GM12878 (cell line): Measurements from ENCODE around the gene SF3B5. TPM values are rescaled to one million over a fixed set of nuclear protein-coding genes. Genes with fewer than 3 reads are reported as not detected.

Source experiments
- ATAC-seq: fragments of 200-7000 bp; cut with Tn5 transposase; 3 replicates; pipeline ENCODE4 v1.9.1; 2020; ENCODE audit warnings: mild to moderate bottlenecking, moderate library complexity
- BruUV-seq: library from RNA; stranded (reverse); fragments of 400-500 nt; replicated peaks from 2 replicates; lab custom pipeline; 2021; lab: Mats Ljungman, UMichigan
- CTCF ChIA-PET: fragments of 300-600 bp; sonication (Branson Sonifier 250); formaldehyde crosslinking; extraction: SDS; loops from one replicate; lab custom pipeline; 2021; ENCODE audit warnings: inconsistent platforms; lab: Yijun Ruan, JAX
- POLR2A ChIA-PET: fragments of 350-600 bp; formaldehyde crosslinking; extraction: SDS; loops from one replicate; lab custom pipeline; 2021; ENCODE audit warnings: inconsistent platforms; lab: Charles Lee
- RAD21 ChIA-PET: fragments of 300-600 bp; sonication (Branson Sonifier 250); formaldehyde crosslinking; loops from one replicate; lab custom pipeline; 2023; ENCODE audit warnings: antibody characterized with exemption; ENCODE audit not compliant: unreplicated experiment; lab: Charles Lee
- SMC1A ChIA-PET: fragments of 300-600 bp; sonication (Branson Sonifier 250); formaldehyde crosslinking; loops from one replicate; lab custom pipeline; 2023; ENCODE audit not compliant: unreplicated experiment, uncharacterized antibody; lab: Charles Lee
- DNase-seq: peaks from one replicate; pipeline ENCODE4 v3.0.0-alpha.2; 2011; ENCODE audit warnings: low read depth, low spot score
- FAIRE-seq: peaks from 3 replicates; lab custom pipeline; 2011; peaks lifted over from hg19 to GRCh38; lab: Jason Lieb, UNC
- H2AFZ ChIP-seq: 2 replicates; pipeline ENCODE4 v1.6.0; 2011; ENCODE audit warnings: low read depth, low read length, control low read depth; ENCODE audit not compliant: control insufficient read depth
- H3K27ac ChIP-seq: 2 replicates; pipeline ENCODE4 v1.5.1; 2011; ENCODE audit warnings: control low read depth; ENCODE audit not compliant: control insufficient read depth, insufficient read depth
- H3K27me3 ChIP-seq, 2 experiments: replicated peaks in 1 of 2; 2 replicates each; pipeline versions ENCODE4 v1.6.0 to v1.6.1; 2011; ENCODE audit warnings: low read length in 1 of 2; ENCODE audit not compliant: control insufficient read depth in 2 of 2, insufficient read depth in 2 of 2
- H3K36me3 ChIP-seq, 2 experiments: 2 replicates each; pipeline ENCODE4 v1.5.1; 2011; ENCODE audit warnings: low read length in 1 of 2; ENCODE audit not compliant: control insufficient read depth in 2 of 2, insufficient read depth in 2 of 2
- H3K4me1 ChIP-seq: 2 replicates; pipeline ENCODE4 v1.6.1; 2011; ENCODE audit warnings: mild to moderate bottlenecking, low read length, moderate library complexity, mixed read lengths; ENCODE audit not compliant: control insufficient read depth, insufficient read depth
- H3K4me2 ChIP-seq: 2 replicates; pipeline ENCODE4 v1.6.0; 2011; ENCODE audit warnings: control low read depth; ENCODE audit not compliant: control insufficient read depth, insufficient read depth
- H3K4me3 ChIP-seq: fragments of 200-600 bp; sonication (generic); 2 replicates; pipeline ENCODE4 v1.5.1; 2016
- H3K79me2 ChIP-seq: 2 replicates; pipeline ENCODE4 v1.6.0; 2011; ENCODE audit warnings: low read length; ENCODE audit not compliant: control insufficient read depth, insufficient read depth
- H3K9ac ChIP-seq: 2 replicates; pipeline ENCODE4 v1.8.0; 2011; ENCODE audit warnings: low read length, control low read depth, mixed read lengths; ENCODE audit not compliant: control insufficient read depth, insufficient read depth
- H3K9me3 ChIP-seq: replicated peaks from 3 replicates; pipeline ENCODE4 v1.5.1; 2011; ENCODE audit warnings: mild to moderate bottlenecking, low read length; ENCODE audit not compliant: control insufficient read depth, insufficient read depth
- H4K20me1 ChIP-seq: 2 replicates; pipeline ENCODE4 v1.6.0; 2011; ENCODE audit not compliant: control insufficient read depth, insufficient read depth
- BCL11A ChIP-seq: IDR thresholded peaks from 2 replicates; pipeline ENCODE4 v1.6.1; 2011; ENCODE audit warnings: low read depth, low read length
- BHLHE40 ChIP-seq, 2 experiments: fragments of 450-650 bp in 1 of 2; IDR thresholded peaks; 2 replicates each; pipeline ENCODE4 v1.6.1; 2011 to 2017; ENCODE audit warnings: low read depth in 2 of 2, borderline replicate concordance in 1 of 2, improper control_type of control experiment in 1 of 2, low read length in 1 of 2, mild to moderate bottlenecking in 1 of 2
- CREM ChIP-seq: IDR thresholded peaks from 2 replicates; pipeline ENCODE4 v1.6.1; 2014; ENCODE audit warnings: antibody characterized with exemption, low read depth
- ESRRA ChIP-seq: IDR thresholded peaks from 2 replicates; pipeline ENCODE4 v1.6.1; 2012; ENCODE audit warnings: mild to moderate bottlenecking, low read length, improper control_type of control experiment
- HDAC2 ChIP-seq: fragments of 200-600 bp; sonication (generic); IDR thresholded peaks from 2 replicates; pipeline ENCODE4 v1.6.1; 2017
- HSF1 ChIP-seq: fragments of 150-350 bp; IDR thresholded peaks from 2 replicates; pipeline ENCODE4 v1.6.1; 2014; ENCODE audit warnings: mild to moderate bottlenecking, low read depth, low read length
- JUNB ChIP-seq: IDR thresholded peaks from 2 replicates; pipeline ENCODE4 v1.6.1; 2016; ENCODE audit warnings: antibody characterized with exemption, mild to moderate bottlenecking
- POLR2AphosphoS5 ChIP-seq: IDR thresholded peaks from 2 replicates; pipeline ENCODE4 v1.6.1; 2011; ENCODE audit warnings: mild to moderate bottlenecking, low read length, inconsistent platforms
- TCF7 ChIP-seq: IDR thresholded peaks from 2 replicates; pipeline ENCODE4 v1.6.1; 2014; ENCODE audit warnings: antibody characterized with exemption, borderline replicate concordance
- USF1 ChIP-seq: IDR thresholded peaks from 2 replicates; pipeline ENCODE4 v1.6.1; 2011; ENCODE audit warnings: borderline replicate concordance, low read depth, mild to moderate bottlenecking, moderate library complexity, mixed read lengths, low read length; ENCODE audit not compliant: insufficient read depth; ENCODE audit errors: extremely low read length
- WGBS: methylation state at CpG from one replicate; pipeline ENCODE4 v1.1.6; 2016; ENCODE audit warnings: low lambda C conversion rate; ENCODE audit not compliant: insufficient replicate concordance, insufficient coverage; ENCODE audit errors: missing lambda C conversion rate; 5-methylcytosine and 5-hydroxymethylcytosine counted together
- in situ Hi-C: fragments of 300-500 bp; cut with MboI; formaldehyde crosslinking; loops from 9 replicates; pipeline ENCODE4 v1.14.3; 2018; ENCODE audit warnings: mixed read lengths
- intact Hi-C: fragments of 100-400 bp; cut with micrococcal nuclease; formaldehyde crosslinking; loops from one replicate; pipeline ENCODE4 v1.14.2; 2022; ENCODE audit not compliant: unreplicated experiment
- polyA plus RNA-seq, 11 experiments: library from polyadenylated mRNA; depleted of rRNA in 4 of 11; unstranded in 6 of 11; stranded (reverse) in 5 of 11; fragments of >200 nt; fragmentation: Nextera tagmentation in 4 of 11; fragmentation: Illumina TruSeq in 1 of 11; extraction: Ambion mirVana in 4 of 11; extraction: Trizol in 1 of 11; gene quantifications; 1 replicate in 1 of 11; 2 replicates in 10 of 11; pipeline versions ENCODE4 v1.2.1 to v1.2.3, GENCODE V29; 2011 to 2016; ENCODE audit warnings: inconsistent platforms in 2 of 11, missing spikeins in 2 of 11, low read depth in 1 of 11
- total RNA-seq, 4 experiments: library from RNA; depleted of rRNA in 3 of 4; stranded (reverse); fragments of >200 nt in 3 of 4; fragmentation: Illumina TruSeq in 1 of 4; extraction: Trizol in 1 of 4; gene quantifications; 2 replicates each; pipeline versions ENCODE4 v1.2.1 to v1.2.3, GENCODE V29; 2013 to 2021
- TF ChIP-seq, protein P1 (sequence below): IDR thresholded peaks from 2 replicates; pipeline ENCODE4 v1.6.1; 2012; ENCODE audit warnings: low read depth, low read length, improper control_type of control experiment
- TF ChIP-seq, protein P2 (sequence below): fragments of 450-650 bp; formaldehyde crosslinking; IDR thresholded peaks from 2 replicates; pipeline ENCODE4 v1.4.0; 2020; ENCODE audit warnings: mild to moderate bottlenecking, moderate library complexity

SF3B5 gene
- total and polyA plus RNA-seq, 10 of the 15 experiments (the other 5 are each of a cell fraction or from before 2014, with no cell fraction given), result 220 to 864 (median 341) TPM

- TF ChIP-seq POLR2AphosphoS5 (no peak), BHLHE40 (IDR thresholded peaks at IDR 0.05; ENCODE audit: borderline replicate concordance in 1 of 2, low read depth in 2 of 2, low read length in 1 of 2) (peak; percentile 60 to 77), USF1 (peak; percentile 55), CREM (no peak), JUNB (no peak), TCF7 (no peak)
- TF ChIP-seq, protein P1, sequence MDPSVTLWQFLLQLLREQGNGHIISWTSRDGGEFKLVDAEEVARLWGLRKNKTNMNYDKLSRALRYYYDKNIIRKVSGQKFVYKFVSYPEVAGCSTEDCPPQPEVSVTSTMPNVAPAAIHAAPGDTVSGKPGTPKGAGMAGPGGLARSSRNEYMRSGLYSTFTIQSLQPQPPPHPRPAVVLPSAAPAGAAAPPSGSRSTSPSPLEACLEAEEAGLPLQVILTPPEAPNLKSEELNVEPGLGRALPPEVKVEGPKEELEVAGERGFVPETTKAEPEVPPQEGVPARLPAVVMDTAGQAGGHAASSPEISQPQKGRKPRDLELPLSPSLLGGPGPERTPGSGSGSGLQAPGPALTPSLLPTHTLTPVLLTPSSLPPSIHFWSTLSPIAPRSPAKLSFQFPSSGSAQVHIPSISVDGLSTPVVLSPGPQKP, result no peak
These were observed 32.1 kb downstream of the SF3B5 start (continued) for GRCh38 chr6:144063246-144063743.

DNA sequence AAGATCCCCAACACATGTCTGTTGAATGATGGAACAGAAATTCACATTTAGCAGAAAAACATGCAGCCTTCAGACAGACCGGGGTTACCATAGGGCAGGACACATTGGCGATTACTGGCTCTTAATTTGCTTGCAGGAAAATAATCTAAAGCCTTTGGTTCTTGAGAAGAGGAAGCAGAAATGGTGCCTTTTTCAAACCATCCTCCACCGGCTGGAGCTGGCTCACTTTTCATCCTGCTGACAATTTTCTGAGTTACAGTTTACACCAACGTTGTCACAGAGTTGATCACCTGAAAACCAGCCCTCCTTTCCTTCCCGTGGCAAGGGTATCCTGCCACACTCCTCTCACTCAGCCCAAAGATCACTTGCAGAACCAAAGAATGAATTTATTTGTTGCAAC, 32.6 kb downstream of the SF3B5 start:
- FAIRE-seq, result no peak
- peak overlapping the region; percentile 85 for H3K4me3 ChIP-seq
- ATAC-seq, result no peak
- POLR2A ChIA-PET, result interaction anchor here (4.9 to 5.7 kb wide), 2 partner anchors 7 to 12 kb away, joined by 42 to 47 read pairs; no protein-coding TSS in a partner anchor
- H2AFZ ChIP-seq, result peak overlapping the region; percentile 86
- peak overlapping the region; percentile 93 for H3K9ac ChIP-seq
- SMC1A ChIA-PET, result interaction anchor here (1.0 to 4.0 kb wide), 6 partner anchors 9 to 123 kb away, joined by 3 to 13 read pairs (median 7); partner anchors contain the start of gene SF3B5
- no peak for DNase-seq
- in situ Hi-C loops, result no loop called here
- H3K9me3 ChIP-seq, result no peaks in the 10 kb centered on the region; the same call in 2 of the 3 replicates
- H3K27me3 ChIP-seq, result no peaks in the 10 kb centered on the region
- H3K36me3 ChIP-seq, result no peaks in the 10 kb centered on the region
- RAD21 ChIA-PET, result interaction anchor here (1.3 to 4.4 kb wide), 5 partner anchors 8 to 154 kb away, joined by 3 to 36 read pairs (median 10); no protein-coding TSS in a partner anchor
- H3K4me1 ChIP-seq, result peaks cover 5% of the 10 kb centered on the region
- H4K20me1 ChIP-seq, result no peaks in the 10 kb centered on the region
- 17% methylated on average over 5 of the region's 5 CpGs for WGBS
- BruUV-seq, result TSS peak; percentile 61
- peaks cover 20% of the 10 kb centered on the region for H3K79me2 ChIP-seq
- H3K4me2 ChIP-seq, result peak overlapping the region; percentile 84
- intact Hi-C loops, result loop anchor here (5.0 kb wide), 1 partner anchor 610 kb away; the partner anchor contains the start of genes ADAT2 and PEX3
- 0 out of 2 replicates have a peak overlapping the region, but pooled peaks have one; percentile 30 for H3K27ac ChIP-seq
- CTCF ChIA-PET, result interaction anchor here (1.3 to 2.6 kb wide), 3 partner anchors 12 to 123 kb away, joined by 3 to 7 read pairs (median 5); no protein-coding TSS in a partner anchor
- TF ChIP-seq BCL11A (no peak), HSF1 (no peak), HDAC2 (no peak), BHLHE40 (IDR thresholded peaks at IDR 0.05; ENCODE audit: borderline replicate concordance in 1 of 2, low read depth in 2 of 2, low read length in 1 of 2) (no peak), ESRRA (no peak)
- TF ChIP-seq, protein P2, sequence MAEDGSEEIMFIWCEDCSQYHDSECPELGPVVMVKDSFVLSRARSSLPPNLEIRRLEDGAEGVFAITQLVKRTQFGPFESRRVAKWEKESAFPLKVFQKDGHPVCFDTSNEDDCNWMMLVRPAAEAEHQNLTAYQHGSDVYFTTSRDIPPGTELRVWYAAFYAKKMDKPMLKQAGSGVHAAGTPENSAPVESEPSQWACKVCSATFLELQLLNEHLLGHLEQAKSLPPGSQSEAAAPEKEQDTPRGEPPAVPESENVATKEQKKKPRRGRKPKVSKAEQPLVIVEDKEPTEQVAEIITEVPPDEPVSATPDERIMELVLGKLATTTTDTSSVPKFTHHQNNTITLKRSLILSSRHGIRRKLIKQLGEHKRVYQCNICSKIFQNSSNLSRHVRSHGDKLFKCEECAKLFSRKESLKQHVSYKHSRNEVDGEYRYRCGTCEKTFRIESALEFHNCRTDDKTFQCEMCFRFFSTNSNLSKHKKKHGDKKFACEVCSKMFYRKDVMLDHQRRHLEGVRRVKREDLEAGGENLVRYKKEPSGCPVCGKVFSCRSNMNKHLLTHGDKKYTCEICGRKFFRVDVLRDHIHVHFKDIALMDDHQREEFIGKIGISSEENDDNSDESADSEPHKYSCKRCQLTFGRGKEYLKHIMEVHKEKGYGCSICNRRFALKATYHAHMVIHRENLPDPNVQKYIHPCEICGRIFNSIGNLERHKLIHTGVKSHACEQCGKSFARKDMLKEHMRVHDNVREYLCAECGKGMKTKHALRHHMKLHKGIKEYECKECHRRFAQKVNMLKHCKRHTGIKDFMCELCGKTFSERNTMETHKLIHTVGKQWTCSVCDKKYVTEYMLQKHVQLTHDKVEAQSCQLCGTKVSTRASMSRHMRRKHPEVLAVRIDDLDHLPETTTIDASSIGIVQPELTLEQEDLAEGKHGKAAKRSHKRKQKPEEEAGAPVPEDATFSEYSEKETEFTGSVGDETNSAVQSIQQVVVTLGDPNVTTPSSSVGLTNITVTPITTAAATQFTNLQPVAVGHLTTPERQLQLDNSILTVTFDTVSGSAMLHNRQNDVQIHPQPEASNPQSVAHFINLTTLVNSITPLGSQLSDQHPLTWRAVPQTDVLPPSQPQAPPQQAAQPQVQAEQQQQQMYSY (CRISPR knock-in tag), result no peak
